GM19351 (cell line): Measurements from ENCODE around the gene DPP4.
"Not testable (repeated sequence)": the region's sequence is repeated elsewhere in the genome, so short reads cannot be mapped to it uniquely, and the experiment has no call there.

Source experiments
- ATAC-seq: cut with Tn5 transposase; IDR thresholded peaks from one replicate; pipeline ENCODE4 v1.9.1; 2021; ENCODE audit warnings: mild to moderate bottlenecking, moderate library complexity; ENCODE audit not compliant: unreplicated experiment

The DPP4 gene

DNA sequence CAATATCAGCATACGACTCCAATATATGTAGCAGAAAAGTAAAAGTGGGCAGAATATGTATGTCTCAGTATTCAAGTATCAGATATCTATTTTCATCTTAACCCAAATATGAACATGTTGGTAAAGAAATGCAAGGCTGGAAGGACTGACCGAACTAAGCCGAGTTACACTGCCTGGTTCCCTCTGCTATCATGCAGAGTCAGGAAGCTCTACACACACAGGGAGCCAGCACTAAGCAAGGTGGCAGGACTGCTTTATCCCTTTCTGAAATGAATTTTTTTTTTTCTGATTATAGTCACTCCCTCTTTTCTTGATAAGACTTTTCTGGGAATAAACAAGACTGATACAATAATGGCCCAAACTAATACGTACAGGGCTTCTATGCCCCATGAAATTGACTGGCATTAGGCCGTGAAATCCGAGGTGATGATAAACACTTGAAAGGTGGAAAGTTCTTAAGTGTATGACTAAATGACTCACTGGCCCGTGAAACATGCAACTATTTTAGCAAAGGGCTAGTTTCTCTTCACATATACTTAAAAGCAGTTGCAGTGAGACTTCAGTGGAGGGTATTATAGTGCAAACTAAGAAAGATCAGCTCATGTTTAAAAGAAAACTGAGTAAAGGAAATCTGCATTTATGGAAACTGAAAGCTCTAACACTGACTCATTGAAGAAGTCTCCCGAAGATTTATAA lies 14.9 kb downstream of the DPP4 start:
- ATAC-seq, result peak; percentile 81

DNA sequence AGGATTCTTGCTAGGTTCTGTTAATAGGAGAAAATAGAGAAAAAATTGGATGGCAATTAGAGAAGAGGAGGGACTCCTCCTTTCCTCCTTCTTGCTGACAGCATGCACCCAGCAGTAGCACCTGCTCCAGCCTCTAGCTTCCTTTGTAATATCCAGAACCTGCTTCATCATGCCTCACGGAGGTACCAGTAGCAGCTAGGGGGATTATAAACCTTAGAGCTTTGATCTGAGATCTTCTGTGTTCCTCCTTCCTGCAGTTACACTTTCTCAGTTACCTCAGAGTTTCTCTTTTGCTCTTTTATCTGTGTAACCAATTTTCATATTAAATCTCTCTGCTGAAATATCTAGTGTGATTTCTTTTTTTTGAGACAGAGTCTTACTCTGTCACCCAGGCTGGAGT lies 16.6 kb downstream of the DPP4 start:
- ATAC-seq, result no peak

DNA sequence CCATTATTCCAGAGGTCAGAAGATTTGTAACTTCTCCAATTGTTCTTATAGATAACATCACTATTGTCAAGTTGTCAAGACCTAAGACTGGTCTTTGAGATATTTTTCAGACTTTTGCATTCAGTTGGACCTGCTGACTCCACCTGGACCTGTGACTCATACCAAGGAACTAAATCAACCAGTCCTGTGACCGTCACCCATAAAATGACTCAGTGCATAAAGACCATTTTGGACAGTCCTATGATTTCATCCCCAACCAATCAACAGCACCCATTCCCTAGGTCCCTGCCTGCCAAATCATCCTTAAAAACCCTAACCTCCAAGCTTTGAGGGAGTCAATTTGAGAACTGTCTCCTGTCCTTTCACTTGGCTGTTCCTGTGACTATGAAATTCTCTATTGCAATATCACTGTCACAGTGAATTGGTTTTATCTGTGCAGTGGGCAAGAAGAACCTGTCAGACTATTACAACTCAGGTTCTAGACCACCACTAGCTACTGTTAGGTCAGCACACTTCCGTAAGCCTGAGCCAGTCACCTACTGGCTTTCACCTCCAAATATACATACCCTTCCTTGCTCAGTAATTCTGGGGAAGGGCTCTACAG lies 17.1 kb downstream of the DPP4 start:
- ATAC-seq, result no peak

DNA sequence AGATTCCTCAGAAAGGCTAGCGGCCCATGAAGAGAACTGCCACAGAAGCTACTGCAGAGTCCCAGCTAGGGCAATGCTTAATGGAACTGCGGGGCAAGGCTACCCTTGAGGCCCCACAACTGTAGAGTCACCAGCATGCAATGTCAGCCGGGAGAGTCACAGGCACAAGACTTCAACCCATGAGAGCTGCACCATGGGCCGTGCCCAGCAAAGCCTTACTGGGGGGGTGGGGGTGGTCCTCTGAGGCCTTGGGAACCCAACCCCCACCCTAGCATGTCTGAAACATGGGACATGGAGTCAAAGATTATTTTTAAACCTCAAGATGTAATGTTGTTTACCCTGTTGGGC lies 20.2 kb downstream of the DPP4 start:
- no peak for ATAC-seq

DNA sequence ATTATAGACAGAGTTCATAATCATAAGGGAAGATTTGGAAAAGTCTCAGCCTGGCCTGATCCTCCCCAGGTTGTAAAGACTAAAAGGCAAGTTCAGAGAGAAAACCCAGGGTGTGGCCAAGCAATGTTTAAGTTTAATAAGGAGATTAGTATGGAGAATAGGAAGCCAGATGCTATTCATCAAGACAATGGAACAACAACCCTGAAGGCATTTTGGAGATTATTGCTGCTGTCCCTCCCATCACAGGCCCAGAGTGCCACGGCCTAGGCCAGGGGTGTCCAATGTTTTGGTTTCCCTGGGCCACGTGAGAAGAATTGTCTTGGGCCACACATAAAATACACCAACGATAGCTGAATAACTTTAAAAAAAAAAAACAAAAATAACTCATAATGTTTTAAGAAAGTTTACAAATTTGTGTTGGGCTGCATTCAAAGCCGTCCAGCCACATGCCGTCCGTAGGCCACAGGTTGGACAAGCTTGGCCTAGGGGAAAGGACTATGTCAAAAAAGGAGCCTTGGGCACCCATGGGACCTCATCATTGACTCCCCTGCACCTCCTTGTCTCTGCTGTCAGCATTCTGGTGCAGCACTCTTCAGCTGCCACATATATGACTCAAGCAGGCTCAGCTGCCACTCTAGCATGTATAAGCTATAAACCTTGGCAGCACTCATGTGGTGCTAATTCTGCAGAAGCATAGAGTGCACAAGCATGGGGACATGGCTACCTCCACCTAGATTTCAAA lies 20.8 kb downstream of the DPP4 start:
- no peak for ATAC-seq

DNA sequence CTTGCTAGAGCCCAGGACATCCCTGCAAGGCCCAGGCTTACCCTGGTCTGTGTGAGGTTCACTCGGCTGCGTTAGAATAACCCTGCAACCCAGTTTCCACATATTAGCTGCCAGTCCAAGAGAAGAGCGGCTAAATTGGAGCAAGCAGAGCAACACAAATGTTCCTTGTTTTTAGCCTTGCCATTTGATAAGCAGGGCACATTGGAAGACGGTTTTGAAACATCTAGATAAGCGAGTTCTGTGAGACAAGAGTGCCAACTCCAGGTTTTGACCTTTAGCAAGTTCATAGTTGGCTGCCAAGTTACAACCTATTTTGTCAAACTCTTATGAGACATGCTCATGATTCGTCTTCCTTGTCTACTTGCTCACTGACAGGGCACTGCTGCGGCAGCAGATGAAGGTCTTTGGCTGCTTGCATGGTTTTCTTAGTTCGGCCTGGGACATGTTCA lies 23.5 kb downstream of the DPP4 start:
- ATAC-seq, result no peak

DNA sequence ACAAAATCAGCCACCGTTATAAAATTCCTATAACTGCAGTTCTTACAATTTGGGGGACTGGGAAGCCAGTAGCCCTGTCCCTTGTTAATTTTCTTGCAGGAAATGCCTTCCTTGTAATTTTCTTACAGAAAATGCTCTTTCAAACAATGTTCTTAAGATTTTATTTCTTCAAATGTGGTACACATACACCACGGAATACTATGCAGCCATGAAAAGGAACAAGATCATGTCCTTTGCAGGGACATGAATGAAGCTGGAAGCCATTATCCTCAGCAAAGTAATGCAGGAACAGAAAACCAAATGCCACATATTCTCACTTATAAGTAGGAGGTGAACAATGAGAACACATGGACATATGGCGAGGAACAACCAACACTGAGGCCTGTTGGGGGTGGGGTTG lies 24.9 kb downstream of the DPP4 start:
- ATAC-seq, result not testable (repeated sequence)

DNA sequence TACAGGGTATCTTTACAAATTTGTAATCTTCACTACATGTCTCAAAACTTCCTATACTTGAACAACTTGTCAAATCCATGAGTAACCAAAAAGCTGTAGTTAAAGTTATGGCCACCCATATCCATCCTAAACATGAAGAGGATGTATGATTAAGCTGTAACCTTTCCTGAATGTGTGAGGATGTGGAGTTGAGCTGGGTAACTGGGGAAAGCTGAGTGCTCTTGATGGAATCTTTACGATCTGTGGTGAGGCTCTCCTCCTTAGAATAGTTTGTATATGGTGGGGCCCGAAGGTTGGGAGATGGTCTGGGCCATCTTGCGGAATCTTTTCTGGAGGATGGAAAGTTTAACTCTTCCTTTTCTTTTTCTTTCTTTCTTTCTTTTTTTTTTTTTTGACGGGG lies 29.4 kb downstream of the DPP4 start:
- ATAC-seq, result no peak

DNA sequence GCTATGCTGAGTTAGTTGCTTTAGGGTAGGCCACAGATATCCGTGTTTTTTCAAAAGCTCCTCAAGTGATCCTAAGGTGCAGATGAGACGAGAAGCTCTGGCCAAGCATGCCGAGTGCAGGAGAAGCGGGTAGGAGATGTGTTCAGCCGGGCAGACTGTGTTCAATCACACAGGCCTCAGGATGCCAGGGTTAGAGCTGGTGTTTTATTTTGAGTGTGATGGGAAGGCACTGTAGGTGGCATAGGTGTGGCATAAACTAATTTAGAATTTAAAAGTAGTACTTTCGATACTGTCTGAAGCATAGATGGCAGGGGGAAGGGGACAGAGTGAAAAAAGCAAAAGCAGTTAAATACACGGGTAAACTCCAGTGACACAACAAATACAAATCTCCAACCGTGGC lies 30.9 kb downstream of the DPP4 start:
- ATAC-seq, result no peak

DNA sequence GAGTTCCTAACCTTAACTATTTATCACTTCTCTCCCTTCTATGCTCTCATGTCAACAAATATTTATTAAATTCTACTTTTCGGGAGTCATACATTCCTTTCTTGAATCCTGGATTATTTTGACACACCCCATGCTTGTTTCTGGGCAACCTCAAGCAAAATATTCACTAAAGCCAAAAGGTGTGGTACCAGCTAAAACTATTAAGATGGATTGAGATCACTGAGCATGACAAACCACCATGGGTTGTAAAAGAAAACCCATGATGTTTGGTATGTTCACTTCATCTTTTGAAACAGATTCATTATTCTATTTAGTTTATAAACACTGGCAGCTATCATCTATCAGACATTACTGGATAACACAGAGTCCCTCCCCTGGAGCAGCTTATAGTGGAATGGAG lies 32.5 kb downstream of the DPP4 start:
- ATAC-seq, result no peak

DNA sequence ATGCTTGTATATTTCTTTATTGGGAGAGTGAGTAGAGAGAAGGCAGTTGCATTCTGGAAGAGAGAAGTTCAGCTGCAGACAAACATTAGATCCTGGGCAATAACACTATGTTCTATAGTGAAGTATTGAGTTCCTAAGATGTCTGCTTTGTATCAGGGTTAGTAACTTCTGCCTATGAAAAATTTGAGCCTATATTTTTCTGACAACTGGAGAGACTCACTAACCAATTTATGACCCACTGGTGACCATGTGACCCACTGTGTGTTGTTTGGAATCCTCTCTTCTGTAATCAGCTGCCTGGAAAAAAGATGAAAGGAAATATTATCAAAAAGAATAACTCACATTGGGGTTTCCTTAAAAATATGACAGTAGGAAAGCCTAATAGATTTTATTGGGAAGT lies 35.3 kb downstream of the DPP4 start:
- no peak for ATAC-seq

DNA sequence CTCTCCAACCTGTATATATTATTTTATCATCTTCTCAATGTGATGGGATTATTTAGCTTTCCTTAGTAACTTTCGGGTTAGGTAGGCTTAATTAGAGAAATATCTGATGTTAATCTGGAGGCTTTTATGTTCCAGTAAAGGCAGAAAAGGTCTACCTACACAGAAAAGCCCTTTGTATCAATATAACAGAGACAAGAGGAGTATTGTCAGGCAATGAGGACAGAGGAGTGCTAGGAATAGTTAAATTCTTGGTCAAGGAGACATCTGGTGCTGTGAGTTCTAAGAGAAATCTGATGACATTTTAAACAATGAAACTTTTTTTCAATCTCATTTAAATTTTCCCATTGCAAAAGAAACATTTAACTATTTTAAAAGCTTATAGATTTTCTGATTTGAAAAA lies 36.1 kb downstream of the DPP4 start:
- ATAC-seq, result no peak

DNA sequence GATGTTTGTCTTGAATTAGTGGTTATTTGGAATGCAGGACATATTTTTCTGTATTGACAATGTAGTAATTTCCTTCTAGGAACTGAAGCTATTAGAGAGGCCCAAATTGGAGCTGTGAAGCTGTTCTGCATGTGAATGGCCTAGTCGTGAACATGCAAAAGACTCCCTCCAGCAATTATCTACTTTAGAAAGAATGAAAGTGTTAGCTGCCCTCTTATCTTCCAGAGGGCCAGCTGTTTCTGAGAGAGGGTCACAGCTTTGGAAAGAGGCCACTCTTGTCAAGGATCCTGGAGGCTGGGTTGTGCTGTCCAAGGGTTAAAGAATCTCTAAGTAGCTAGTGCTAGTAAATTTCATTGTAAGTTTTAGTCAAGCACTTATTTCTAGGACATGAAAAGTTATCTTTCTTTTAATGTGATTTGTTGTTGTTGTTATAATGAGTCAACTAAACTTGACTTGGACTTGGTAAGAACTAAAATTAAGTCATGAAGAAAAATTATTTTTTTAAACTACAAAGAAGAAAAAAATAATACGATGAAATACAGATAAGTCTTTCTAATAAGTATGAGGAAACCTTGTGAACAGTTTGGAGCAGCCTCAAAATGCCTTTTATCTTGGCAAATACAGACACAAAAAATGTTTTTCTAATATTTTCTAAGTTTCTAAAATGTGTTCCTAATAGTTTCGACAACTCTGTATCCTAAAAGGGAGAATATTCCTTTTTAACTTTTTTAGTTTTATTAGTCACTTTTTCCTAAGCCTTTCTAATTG lies 36.8 kb downstream of the DPP4 start:
- no peak for ATAC-seq

DNA sequence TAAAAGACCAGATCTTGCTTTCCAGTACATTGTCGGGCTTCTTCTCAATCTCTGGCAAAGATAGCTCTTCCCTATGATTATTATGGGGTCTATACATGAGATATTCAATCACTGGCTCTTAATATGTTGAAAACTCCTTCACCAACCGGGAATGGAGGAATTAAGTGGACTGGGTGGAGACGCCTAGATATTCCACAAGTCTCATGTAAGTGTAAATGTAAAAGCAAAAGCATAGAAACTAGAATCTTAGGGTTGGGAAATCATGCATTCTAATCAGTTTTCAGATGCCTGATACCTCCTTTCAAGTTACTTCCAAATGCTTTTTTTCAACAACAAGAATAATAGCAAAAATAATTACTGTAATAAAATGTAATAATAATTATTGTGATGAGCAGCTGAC lies 38.0 kb downstream of the DPP4 start:
- no peak for ATAC-seq

DNA sequence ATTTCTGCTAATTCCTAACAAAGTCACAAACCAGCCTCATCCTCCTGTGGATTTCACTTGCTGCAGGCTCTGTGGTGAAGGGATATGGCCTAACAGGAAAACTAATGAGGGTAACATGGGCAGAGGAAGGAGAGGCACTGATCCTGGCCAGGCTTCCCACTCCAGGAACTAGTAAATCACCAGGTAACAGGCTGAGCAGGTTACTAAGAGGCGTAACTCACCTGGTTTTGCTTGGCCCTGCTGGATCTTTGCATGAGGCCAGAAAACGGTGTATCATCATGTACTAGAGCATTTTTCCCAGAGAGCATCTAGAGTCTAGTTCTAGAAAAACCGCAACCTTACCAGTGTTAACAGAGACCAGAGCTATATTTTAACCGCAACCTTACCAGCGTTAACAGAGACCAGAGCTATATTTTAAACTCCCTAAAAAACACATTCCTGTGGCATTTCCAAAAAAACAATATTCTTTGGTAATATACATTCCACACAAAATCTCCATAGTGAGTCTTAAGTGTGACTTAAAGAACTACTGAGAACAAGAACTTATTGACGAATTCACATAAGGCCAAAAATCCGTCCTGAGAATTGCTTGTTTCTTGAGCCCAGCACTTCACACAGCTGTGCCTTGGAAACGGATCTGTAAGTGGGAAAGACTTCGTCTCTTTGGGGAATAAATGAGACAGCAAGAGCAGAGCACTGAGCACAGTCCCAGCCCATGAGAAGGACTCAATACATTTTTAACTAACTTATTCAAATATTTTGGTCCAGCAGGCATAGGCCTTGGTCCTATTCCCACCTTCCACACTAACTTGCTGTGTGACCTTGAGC lies 43.4 kb downstream of the DPP4 start:
- no peak for ATAC-seq

DNA sequence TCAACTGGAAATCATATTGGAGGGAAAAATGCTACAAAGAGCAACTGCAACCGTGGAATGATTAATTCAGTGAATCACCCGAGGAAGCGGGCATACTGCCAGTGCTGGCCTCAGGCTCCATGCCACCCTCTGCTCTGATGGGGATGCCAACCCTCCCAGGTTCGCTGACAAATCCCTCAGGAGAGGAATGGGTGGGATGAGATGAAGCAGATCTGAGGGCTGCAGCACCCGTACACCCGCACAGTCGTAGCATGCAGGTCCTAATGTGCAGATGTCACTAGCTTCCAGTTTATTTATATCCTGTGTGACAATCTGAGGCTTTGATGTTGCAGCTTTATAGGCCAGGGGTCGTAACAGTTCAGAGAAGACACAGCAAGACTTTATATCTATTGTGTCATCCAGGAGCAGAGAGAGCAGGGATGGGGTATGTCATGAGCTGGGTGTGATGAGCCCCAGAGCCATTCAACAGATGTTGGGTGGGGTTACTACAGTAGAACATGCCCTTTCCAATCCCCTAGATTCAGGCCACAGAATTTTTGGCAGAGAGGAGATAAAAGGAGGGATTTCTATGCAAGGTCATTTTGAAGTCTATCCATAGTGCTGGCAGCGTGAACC lies 44.6 kb downstream of the DPP4 start:
- no peak for ATAC-seq

DNA sequence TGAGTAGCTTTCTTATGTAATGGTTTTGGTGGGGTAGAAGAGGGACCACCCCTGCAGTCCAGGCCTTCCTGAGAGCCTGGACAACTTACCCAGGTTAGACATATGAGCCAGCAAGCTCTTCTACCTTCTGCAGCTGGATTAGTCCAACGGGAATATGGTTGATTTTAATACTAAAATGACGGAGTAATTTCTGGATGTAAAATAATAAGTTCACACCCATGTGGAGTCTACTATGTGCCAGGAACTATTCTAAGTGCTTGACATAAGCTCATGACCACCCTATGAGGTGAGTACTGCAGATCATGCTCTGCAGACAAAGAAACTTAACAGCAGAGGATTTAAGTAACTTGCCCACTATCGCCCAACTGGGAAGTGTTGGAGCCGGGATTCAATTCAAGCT lies 45.5 kb downstream of the DPP4 start:
- ATAC-seq, result no peak

DNA sequence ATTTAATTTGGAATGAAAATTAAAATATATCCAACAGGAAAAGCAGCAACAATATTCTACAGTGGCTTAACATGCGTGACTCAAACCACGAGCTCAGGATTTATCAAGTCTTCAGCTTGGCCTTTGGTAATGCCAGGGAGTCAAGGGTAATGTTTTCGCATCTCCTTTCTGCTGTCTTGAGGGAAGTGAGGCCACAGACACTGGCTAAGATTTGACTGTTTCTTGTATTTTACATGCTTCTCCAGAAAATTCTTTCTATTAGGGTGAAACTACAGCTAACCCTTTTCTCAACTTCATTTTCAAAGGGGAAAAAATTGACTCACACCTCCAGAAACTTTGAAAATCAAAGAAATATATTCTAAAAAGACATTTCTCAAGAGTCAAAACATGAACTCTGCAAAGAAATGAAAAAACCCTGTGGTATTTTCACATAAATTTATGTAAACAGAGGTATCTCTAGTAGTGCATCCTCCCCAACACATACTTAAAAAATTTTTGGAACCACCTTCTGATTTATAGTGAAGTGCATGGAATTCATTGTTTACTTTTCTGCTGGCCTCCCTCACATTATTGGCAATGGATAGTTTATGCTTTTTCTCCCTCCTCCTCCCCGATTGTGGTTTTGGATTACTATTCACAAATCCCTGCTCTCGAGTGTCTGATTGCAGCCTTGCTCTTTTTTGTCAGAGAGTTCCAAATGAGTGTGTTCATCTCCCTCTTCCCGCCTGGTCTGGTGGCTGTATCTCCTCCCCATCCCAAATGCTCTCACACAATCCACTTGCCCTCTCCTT lies 48.7 kb downstream of the DPP4 start:
- ATAC-seq, result no peak

DNA sequence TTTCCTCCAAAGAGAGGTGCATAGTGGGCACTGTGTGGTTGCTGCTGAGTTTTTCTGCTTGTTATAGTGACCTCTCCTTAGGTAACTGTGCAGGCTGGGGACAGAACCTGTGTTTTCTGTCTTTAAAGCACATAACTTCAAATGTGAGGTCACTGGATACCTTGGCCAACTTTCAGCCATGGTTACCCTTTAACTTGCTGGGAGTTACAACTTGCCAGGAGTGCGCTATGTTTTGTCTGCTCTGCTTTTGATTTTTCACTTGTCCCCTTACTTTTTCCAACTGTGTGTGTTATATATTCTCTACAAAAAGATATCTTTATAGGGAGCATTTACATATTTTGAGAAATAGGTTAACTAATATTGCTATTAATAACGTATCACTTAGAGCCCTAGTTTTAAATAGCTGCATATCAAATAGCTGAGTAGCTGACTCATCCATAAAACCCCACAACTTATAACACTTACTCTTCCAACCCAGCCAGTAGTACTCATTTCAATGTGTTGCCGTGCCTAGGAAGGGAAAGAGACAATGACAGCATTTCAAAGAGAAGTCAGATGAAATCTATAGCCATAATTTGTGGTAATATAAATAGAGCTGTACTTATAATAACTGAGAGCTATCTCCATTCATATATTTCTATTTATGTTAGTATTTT lies 51.6 kb downstream of the DPP4 start:
- no peak for ATAC-seq
